GM12878 (cell line): Measurements from ENCODE around the gene CARD9. TPM values are rescaled to one million over a fixed set of nuclear protein-coding genes. Genes with fewer than 3 reads are reported as not detected.

Source experiments
- ATAC-seq: fragments of 200-7000 bp; cut with Tn5 transposase; 3 replicates; pipeline ENCODE4 v1.9.1; 2020; ENCODE audit warnings: mild to moderate bottlenecking, moderate library complexity
- BruUV-seq: library from RNA; stranded (reverse); fragments of 400-500 nt; replicated peaks from 2 replicates; lab custom pipeline; 2021; lab: Mats Ljungman, UMichigan
- CTCF ChIA-PET: fragments of 300-600 bp; sonication (Branson Sonifier 250); formaldehyde crosslinking; extraction: SDS; loops from one replicate; lab custom pipeline; 2021; ENCODE audit warnings: inconsistent platforms; lab: Yijun Ruan, JAX
- POLR2A ChIA-PET: fragments of 350-600 bp; formaldehyde crosslinking; extraction: SDS; loops from one replicate; lab custom pipeline; 2021; ENCODE audit warnings: inconsistent platforms; lab: Charles Lee
- RAD21 ChIA-PET: fragments of 300-600 bp; sonication (Branson Sonifier 250); formaldehyde crosslinking; loops from one replicate; lab custom pipeline; 2023; ENCODE audit warnings: antibody characterized with exemption; ENCODE audit not compliant: unreplicated experiment; lab: Charles Lee
- SMC1A ChIA-PET: fragments of 300-600 bp; sonication (Branson Sonifier 250); formaldehyde crosslinking; loops from one replicate; lab custom pipeline; 2023; ENCODE audit not compliant: unreplicated experiment, uncharacterized antibody; lab: Charles Lee
- DNase-seq: peaks from one replicate; pipeline ENCODE4 v3.0.0-alpha.2; 2011; ENCODE audit warnings: low read depth, low spot score
- FAIRE-seq: peaks from 3 replicates; lab custom pipeline; 2011; peaks lifted over from hg19 to GRCh38; lab: Jason Lieb, UNC
- H2AFZ ChIP-seq: 2 replicates; pipeline ENCODE4 v1.6.0; 2011; ENCODE audit warnings: low read depth, low read length, control low read depth; ENCODE audit not compliant: control insufficient read depth
- H3K27ac ChIP-seq: 2 replicates; pipeline ENCODE4 v1.5.1; 2011; ENCODE audit warnings: control low read depth; ENCODE audit not compliant: control insufficient read depth, insufficient read depth
- H3K27me3 ChIP-seq, 2 experiments: replicated peaks in 1 of 2; 2 replicates each; pipeline versions ENCODE4 v1.6.0 to v1.6.1; 2011; ENCODE audit warnings: low read length in 1 of 2; ENCODE audit not compliant: control insufficient read depth in 2 of 2, insufficient read depth in 2 of 2
- H3K36me3 ChIP-seq, 2 experiments: 2 replicates each; pipeline ENCODE4 v1.5.1; 2011; ENCODE audit warnings: low read length in 1 of 2; ENCODE audit not compliant: control insufficient read depth in 2 of 2, insufficient read depth in 2 of 2
- H3K4me1 ChIP-seq: 2 replicates; pipeline ENCODE4 v1.6.1; 2011; ENCODE audit warnings: mild to moderate bottlenecking, low read length, moderate library complexity, mixed read lengths; ENCODE audit not compliant: control insufficient read depth, insufficient read depth
- H3K4me2 ChIP-seq: 2 replicates; pipeline ENCODE4 v1.6.0; 2011; ENCODE audit warnings: control low read depth; ENCODE audit not compliant: control insufficient read depth, insufficient read depth
- H3K4me3 ChIP-seq: fragments of 200-600 bp; sonication (generic); 2 replicates; pipeline ENCODE4 v1.5.1; 2016
- H3K79me2 ChIP-seq: 2 replicates; pipeline ENCODE4 v1.6.0; 2011; ENCODE audit warnings: low read length; ENCODE audit not compliant: control insufficient read depth, insufficient read depth
- H3K9ac ChIP-seq: 2 replicates; pipeline ENCODE4 v1.8.0; 2011; ENCODE audit warnings: low read length, control low read depth, mixed read lengths; ENCODE audit not compliant: control insufficient read depth, insufficient read depth
- H3K9me3 ChIP-seq: replicated peaks from 3 replicates; pipeline ENCODE4 v1.5.1; 2011; ENCODE audit warnings: mild to moderate bottlenecking, low read length; ENCODE audit not compliant: control insufficient read depth, insufficient read depth
- H4K20me1 ChIP-seq: 2 replicates; pipeline ENCODE4 v1.6.0; 2011; ENCODE audit not compliant: control insufficient read depth, insufficient read depth
- IKZF2 ChIP-seq, 2 experiments: fragments of 450-650 bp; IDR thresholded peaks; 2 replicates each; pipeline ENCODE4 v1.6.1; 2017; ENCODE audit warnings: mild to moderate bottlenecking in 2 of 2, moderate library complexity in 2 of 2
- KAT2A ChIP-seq: conservative IDR thresholded peaks from 2 replicates; pipeline ENCODE4 v1.6.1; 2011; ENCODE audit warnings: low read depth, low read length; ENCODE audit not compliant: control insufficient read depth
- MEF2A ChIP-seq: IDR thresholded peaks from 2 replicates; pipeline ENCODE4 v1.6.1; 2011; ENCODE audit warnings: low read depth, mild to moderate bottlenecking, low read length, moderate library complexity; ENCODE audit not compliant: insufficient read depth
- MYC ChIP-seq: IDR thresholded peaks from 2 replicates; pipeline ENCODE4 v1.6.1; 2011; ENCODE audit warnings: mild to moderate bottlenecking, low read length, moderate library complexity, inconsistent platforms; ENCODE audit not compliant: insufficient read depth, insufficient replicate concordance, insufficient read length, severe bottlenecking
- NFYA ChIP-seq: IDR thresholded peaks from 2 replicates; pipeline ENCODE4 v1.6.1; 2011; ENCODE audit warnings: low read depth, mild to moderate bottlenecking, low read length, improper control_type of control experiment, borderline replicate concordance
- RAD51 ChIP-seq: fragments of 450-650 bp; IDR thresholded peaks from 2 replicates; pipeline ENCODE4 v1.6.1; 2016; ENCODE audit warnings: moderate library complexity, mild to moderate bottlenecking, inconsistent platforms
- SREBF2 ChIP-seq: IDR thresholded peaks from 2 replicates; pipeline ENCODE4 v1.6.1; 2012; ENCODE audit warnings: mild to moderate bottlenecking, low read length
- TCF3 ChIP-seq: IDR thresholded peaks from 2 replicates; pipeline ENCODE4 v1.6.1; 2012; ENCODE audit warnings: low read depth, mild to moderate bottlenecking, low read length, borderline replicate concordance; ENCODE audit not compliant: insufficient read depth
- WGBS: methylation state at CpG from one replicate; pipeline ENCODE4 v1.1.6; 2016; ENCODE audit warnings: low lambda C conversion rate; ENCODE audit not compliant: insufficient replicate concordance, insufficient coverage; ENCODE audit errors: missing lambda C conversion rate; 5-methylcytosine and 5-hydroxymethylcytosine counted together
- in situ Hi-C: fragments of 300-500 bp; cut with MboI; formaldehyde crosslinking; loops from 9 replicates; pipeline ENCODE4 v1.14.3; 2018; ENCODE audit warnings: mixed read lengths
- intact Hi-C: fragments of 100-400 bp; cut with micrococcal nuclease; formaldehyde crosslinking; loops from one replicate; pipeline ENCODE4 v1.14.2; 2022; ENCODE audit not compliant: unreplicated experiment
- polyA plus RNA-seq, 11 experiments: library from polyadenylated mRNA; depleted of rRNA in 4 of 11; unstranded in 6 of 11; stranded (reverse) in 5 of 11; fragments of >200 nt; fragmentation: Nextera tagmentation in 4 of 11; fragmentation: Illumina TruSeq in 1 of 11; extraction: Ambion mirVana in 4 of 11; extraction: Trizol in 1 of 11; gene quantifications; 1 replicate in 1 of 11; 2 replicates in 10 of 11; pipeline versions ENCODE4 v1.2.1 to v1.2.3, GENCODE V29; 2011 to 2016; ENCODE audit warnings: inconsistent platforms in 2 of 11, missing spikeins in 2 of 11, low read depth in 1 of 11
- total RNA-seq, 4 experiments: library from RNA; depleted of rRNA in 3 of 4; stranded (reverse); fragments of >200 nt in 3 of 4; fragmentation: Illumina TruSeq in 1 of 4; extraction: Trizol in 1 of 4; gene quantifications; 2 replicates each; pipeline versions ENCODE4 v1.2.1 to v1.2.3, GENCODE V29; 2013 to 2021

The CARD9 gene
- total and polyA plus RNA-seq, 10 of the 15 experiments (the other 5 are each of a cell fraction or from before 2014, with no cell fraction given) = 0.11 to 4.9 (median 1.8) TPM; not detected in 1

- Histone ChIP-seq H3K27me3 (no peaks in the 10 kb centered on the region), H3K4me3 (no peak overlapping the region), H2AFZ (no peak overlapping the region), H4K20me1 (no peaks in the 10 kb centered on the region), H3K4me2 (no peak overlapping the region), H3K27ac (no peak overlapping the region), H3K9me3 (no peaks in the 10 kb centered on the region; the same call in 2 of the 3 replicates), H3K9ac (no peak overlapping the region), H3K4me1 (peaks cover 10% of the 10 kb centered on the region), H3K79me2 (no peaks in the 10 kb centered on the region), H3K36me3 (no peaks in the 10 kb centered on the region)
- SMC1A ChIA-PET = interaction anchor here (0.9 to 1.3 kb wide), 2 partner anchors 23 to 192 kb away, joined by 3 to 4 read pairs; no protein-coding TSS in a partner anchor
- RAD21 ChIA-PET = interaction anchor here (0.6 to 1.6 kb wide), 8 partner anchors 10 to 267 kb away, joined by 3 to 8 read pairs (median 4); no protein-coding TSS in a partner anchor
- FAIRE-seq (no peak), DNase-seq (no peak), ATAC-seq (no peak)
- no peak for TF ChIP-seq MEF2A
- TF ChIP-seq SREBF2 = no peak
- TF ChIP-seq NFYA = no peak
- no peak for TF ChIP-seq RAD51
- TF ChIP-seq IKZF2 (IDR thresholded peaks at IDR 0.05) = no peak
- TF ChIP-seq KAT2A = no peak
- TF ChIP-seq MYC = no peak
- no peak for TF ChIP-seq TCF3
- intact Hi-C loops = no loop called here
- in situ Hi-C loops = no loop called here
- CTCF ChIA-PET = interaction anchor here (0.7 to 1.6 kb wide), 11 partner anchors 10 to 299 kb away, joined by 3 to 10 read pairs (median 5); partner anchors contain the start of genes ENTR1 and PMPCA
- WGBS = 78% methylated on average over 6 of the region's 6 CpGs
- no TSS peak for BruUV-seq
- POLR2A ChIA-PET = interaction anchor here (0.6 to 1.2 kb wide), 5 partner anchors 39 to 255 kb away, joined by 3 to 10 read pairs (median 4); no protein-coding TSS in a partner anchor
Measured at GRCh38 chr9:136362450-136362784, 11.1 kb downstream of the CARD9 start.
